HG03103 (cell line): ENCODE data around the gene B4GALT2.

Source experiments
- ATAC-seq: cut with Tn5 transposase; IDR thresholded peaks from one replicate; pipeline ENCODE4 v1.9.1; 2021; ENCODE audit warnings: low read depth; ENCODE audit not compliant: unreplicated experiment

B4GALT2 gene

DNA sequence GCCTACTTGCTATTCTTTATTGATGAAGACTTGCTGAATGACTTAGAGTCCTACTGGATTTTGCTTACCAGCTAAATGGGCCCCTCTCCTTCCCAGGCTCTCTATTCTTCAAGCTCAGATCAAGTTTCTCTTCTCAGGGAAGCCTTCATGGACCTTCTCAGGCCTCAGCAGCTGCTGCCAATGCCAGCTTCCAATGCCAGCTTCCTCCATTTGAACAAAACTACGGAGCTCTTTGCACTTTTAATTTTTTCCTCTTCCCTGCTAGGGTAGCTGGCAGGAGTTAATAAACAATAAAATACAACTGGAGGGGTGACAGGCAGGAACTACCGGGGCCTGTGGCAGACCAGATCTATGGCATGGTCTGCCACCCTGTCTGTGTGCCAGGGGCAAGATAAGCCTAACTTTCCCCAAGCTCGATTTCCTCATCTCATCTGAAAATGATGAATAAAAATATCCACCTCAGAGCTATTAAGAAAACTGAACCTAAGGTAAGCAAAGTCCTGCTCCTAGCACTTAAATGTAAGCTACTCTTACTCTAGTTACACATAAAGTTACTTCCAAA lies 33.3 kb upstream of the B4GALT2 start:
- ATAC-seq = no peak

DNA sequence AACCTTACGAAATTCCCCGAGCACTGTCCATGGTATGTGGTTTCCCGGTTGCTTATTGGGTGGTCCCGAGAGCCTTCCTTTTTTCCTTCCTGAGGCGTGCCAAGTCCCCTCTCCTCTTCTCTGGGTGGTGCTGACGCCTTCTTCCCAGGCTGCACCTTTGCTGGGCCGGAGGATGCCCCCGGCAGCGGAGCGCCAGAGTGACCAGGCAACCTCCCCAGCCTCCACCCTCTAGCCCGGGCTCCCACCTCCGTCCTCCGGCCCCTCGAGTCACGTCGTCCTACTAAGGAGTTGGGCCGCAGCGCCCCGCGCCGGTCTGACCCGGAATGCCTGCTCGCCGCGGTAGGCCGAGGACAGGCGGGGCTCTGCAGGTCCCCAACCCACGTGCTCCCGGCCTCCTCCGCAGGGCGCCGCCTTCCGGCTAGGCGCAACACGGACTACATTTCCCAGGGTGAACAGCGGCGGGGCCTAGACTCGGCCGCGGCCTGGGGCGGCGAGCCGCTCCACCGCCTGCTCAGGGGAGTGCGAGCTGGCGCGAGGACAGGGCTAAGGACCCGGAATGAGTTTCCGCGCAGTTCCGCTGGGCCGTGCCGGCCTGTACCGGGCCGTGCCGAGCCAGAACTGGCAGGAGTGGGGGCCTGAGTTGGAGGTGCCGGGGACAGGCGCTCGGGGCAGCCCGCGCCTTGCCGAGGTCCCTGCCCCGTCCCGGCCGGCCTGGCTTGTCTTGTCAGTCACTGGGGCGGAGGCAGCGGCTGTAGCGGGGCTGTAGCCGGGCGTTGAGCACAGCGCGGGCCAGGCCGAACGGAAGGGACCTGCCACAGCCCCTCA lies 32.6 kb upstream of the B4GALT2 start, which contains the start of gene IPO13:
TSS of gene IPO13 (plus strand) at position 715 of the 825 bp plus-strand sequence. CDS start 651 bp downstream, outside the sequence.
- peak; percentile 86 for ATAC-seq

DNA sequence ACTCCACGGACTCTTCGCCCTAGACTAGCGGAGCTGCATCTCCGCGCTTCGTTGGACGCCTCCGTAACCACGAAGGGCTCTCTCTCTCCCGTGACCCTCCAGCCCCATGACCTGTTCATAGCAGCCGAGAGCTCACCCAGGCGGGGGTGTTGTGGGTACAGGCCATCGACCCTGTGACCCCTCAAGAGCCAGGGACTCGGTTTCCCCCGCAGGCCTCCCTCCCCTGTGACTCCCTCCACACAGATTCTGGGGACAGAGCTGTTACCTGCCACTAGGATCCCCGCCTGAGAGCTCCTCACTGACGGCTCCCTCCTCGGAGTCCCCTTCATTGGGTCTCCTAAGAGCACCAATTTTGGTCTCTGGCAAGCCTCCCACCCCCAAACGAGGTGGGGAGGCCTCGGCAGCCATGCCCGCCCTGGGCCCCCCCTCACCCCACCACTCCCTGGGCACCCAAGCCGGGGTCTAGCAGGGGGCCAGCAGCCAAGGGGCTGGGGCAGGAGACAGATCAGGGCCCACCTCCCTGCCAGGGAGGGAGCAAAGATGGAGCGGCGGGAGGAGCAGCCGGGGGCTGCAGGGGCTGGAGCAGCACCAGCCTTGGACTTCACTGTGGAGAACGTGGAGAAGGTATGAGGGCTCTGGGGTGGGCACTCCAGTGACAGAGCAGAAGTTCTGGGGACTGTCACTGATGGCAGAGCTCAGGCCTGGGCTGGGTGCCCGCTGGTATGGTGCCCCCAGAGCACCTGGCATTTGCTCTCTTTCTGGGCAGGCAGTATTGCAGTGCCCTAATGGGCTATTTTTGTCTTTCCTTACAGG lies 31.7 kb upstream of the B4GALT2 start:
- peak; percentile 6 for ATAC-seq

DNA sequence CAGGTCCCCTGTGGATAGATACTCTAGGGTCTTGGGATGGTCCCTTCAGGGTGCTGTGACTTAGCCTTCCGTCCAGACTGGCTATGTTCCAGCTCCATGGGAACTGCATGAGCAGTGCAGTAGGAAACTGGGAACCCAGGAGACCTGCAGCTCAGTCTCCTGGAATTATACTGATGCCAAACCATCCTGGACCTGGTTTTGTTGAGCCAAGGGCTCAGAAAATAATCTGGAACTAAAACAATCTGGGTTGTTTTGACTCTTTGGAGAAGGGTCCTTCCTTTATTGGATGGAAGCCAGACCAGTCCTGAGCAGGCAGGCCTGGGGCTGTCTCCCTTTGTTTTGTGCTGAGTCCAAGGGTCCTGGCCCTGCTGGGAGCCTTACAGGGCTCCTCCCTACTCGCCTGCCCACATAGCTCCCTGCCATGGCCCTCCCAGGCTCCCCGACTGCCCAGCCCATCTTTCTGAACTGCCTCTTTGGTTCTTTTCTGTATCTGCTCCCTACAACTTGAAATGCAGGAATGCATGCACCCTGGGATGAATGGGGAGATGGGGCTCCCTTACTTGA lies 31.1 kb upstream of the B4GALT2 start:
- no peak for ATAC-seq

DNA sequence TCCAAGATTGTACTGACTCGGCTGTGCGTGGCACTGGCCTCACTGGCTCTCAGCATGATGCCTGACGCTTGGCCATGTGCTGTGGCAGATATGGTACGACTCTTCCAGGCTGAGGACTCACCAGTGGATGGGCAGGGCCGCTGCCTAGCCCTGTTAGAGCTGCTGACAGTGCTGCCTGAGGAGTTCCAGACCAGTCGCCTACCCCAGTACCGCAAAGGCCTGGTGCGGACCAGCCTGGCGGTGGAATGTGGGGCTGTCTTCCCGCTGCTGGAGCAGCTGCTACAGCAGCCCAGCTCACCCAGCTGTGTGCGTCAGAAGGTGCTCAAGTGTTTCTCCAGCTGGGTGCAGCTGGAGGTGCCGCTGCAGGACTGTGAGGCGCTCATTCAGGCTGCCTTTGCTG lies 29.3 kb upstream of the B4GALT2 start:
- no peak for ATAC-seq

DNA sequence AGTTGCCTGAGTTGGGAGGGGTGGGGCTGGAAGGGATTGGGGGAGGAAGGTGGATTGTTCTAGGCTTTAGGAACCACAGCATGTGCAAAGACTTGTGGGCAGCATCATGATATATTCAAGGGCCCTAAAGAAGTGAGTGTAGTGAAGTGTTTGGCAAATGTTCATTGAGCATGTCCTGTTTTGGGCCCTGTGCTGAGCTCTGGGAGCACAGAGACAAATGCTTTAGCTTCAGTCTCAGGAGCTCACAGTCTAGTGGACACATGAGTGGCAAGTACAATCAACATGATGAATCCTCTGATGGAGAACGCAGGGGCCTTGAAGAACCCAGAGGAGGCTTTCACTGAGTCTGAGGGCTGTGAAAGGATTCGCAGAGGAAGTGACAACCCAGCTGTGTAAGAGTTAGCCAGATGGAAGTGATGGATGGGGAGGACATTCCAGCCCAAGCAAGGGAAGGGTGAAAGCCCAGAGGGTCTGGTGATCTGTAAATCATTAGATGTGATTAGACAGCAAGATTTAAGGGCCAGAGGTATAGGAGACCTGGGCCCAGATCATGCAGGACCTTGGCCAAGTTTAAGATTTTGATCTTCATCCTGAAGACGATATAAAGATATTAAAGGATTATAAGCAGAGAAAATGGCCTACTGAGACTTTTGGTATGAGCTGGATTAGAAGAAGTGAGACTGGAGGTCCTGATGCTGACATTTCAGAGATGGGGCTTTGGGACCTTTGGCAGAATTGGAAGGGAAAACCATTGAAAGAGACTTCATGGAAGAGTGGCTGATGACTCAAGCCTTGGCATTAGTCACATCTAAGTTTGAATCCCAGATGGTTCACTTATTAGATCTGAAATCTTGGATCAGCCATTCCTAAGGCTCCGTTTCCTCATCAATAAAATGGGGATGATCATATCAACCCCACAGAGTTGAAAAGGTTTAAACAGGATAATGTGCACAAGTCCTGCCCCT lies 27.7 kb upstream of the B4GALT2 start:
- no peak for ATAC-seq

DNA sequence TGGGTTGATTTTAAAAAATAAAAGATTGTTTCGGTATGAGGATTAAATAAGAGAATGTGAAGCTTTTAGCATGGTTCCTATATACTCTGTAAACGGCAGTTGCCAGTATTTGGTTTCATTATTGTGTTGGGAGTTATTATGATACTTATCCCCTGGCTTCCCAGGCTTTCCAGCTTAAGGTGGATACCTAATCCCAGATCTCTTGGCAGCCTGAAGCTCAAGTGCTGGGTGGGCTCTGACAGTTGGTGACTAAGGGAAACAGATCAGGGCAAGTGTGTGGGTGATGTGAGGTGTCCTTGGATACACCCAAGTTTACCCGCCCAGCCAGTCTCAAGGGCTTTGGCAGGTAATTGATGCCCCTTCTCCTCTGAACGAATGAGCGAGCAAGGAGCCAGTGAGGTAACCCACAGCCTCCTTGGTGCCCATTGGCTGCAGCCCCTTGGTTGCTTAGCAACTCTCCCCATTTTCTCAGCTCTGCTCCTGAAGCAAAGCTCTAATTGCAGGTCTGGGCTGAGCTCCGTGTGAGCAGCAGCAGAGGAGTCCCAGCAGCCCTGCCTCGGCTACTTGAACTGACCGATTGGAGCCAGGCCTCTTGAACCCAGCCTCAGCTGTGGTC lies 26.2 kb upstream of the B4GALT2 start:
- no peak for ATAC-seq

DNA sequence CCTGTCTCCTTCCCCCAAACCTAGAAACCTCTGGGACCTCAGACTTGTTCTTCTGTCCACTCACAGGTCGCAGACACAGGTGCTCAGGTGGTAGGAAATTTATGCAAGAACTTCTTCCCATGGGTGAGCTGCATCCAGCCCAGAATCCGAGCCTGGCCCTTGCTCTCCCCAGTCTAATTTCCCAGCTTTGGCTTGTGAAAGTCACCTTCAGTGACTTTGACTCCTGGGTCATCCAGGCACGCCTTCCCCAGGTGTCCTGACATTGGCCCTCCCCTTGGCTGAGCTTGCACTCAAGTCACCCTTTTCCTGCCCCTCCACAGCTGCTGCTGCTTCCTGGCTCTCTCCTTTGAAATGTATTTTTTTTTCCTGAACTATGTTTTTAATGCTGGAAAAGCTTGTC lies 25.6 kb upstream of the B4GALT2 start:
- ATAC-seq = no peak

DNA sequence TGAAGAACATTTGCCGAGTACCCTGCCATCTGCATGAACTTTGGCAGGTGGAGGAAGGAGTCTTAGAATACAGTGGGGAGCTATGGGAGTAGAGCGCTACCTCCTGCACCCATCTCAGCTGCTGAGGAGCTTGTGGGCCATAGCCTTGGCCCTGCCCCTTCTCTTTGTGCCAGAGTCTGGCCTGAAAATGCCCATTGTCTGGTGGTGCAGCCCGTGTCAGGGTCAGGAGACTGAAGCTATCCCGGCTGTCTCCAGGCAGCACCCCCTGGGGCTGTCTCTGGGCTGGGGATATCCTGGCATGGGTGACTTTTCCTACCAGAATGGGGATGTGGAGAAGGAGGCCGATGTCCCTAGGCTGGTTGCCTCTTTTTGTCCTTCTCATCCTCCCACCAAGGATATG lies 25.0 kb upstream of the B4GALT2 start:
- ATAC-seq = no peak

DNA sequence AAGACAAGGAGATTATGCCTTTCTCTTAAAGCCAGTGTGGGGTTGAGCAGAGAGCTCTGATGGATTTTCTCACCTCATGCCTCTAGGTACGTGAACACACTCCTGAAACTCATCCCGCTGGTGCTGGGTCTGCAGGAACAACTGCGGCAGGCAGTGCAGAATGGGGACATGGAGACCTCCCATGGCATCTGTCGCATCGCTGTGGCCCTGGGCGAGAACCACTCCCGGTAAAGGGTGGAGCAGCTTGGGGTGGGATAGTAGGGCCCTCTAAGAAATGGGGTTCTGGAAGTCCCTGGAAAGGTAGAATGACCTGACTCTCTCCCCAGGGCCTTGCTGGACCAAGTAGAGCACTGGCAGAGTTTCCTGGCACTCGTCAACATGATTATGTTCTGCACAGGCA lies 22.8 kb upstream of the B4GALT2 start:
- ATAC-seq = no peak

DNA sequence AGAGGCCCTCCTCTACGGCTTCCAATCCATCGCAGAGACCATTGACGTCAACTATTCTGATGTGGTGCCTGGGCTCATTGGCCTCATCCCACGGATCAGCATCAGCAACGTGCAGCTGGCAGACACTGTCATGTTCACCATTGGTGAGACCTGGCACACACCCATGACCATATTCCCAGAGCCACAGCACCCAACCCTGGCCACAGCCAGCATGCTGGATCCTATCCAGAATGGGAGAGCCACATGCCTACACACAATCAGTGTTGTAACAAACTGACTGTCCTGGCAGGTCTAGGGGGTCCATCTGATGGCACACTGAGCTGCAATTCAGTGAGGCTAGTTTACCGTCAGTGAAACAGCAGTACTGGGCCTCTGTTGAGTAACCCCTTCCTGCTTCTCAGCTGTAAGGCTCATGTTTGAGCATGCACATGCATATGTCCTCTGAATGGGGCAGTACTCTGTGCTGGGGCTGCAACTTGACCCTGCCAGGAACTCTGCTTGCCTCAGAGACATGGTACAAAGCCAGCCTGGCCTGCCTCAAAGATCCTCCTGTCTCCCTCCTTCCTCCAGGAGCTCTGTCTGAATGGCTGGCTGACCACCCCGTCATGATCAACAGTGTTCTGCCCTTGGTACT lies 21.5 kb upstream of the B4GALT2 start:
- ATAC-seq = no peak

DNA sequence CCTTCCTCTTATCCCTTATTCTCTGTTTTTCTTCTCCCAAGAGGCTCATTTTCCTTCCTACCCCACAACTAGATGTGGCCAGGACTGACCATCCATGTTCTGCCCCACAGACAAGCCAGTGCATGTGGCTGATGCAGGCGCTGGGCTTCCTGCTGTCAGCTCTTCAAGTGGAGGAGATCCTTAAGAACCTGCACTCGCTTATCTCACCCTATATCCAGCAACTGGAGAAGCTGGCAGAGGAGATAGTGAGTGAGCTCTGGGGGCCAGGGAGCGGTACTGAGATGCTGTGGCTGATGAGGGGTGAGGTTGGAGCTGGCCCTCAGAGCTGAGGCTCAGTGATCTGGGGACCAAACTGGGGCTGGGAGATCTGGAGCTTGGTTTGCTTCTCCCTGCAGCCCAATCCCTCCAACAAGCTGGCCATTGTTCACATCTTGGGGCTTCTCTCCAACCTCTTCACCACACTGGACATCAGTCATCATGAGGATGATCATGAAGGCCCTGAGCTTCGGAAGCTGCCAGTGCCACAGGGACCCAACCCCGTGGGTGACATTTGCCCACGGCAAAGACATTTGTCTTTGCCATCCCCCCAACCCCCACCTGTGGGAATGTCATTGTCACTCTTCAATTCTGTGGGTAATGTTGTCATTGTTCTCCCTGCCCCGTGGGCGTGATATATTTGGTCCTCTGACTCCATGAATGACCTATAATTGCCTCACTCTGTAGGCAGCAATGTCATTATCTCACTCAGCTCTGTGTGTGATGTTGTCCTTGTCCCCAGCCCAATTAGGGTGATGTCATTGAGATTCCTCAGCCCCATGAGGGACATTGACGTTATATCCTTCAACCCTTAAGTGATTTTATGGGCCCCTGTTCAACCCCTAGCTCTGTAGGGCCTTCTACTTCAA lies 20.4 kb upstream of the B4GALT2 start:
- ATAC-seq = no peak

DNA sequence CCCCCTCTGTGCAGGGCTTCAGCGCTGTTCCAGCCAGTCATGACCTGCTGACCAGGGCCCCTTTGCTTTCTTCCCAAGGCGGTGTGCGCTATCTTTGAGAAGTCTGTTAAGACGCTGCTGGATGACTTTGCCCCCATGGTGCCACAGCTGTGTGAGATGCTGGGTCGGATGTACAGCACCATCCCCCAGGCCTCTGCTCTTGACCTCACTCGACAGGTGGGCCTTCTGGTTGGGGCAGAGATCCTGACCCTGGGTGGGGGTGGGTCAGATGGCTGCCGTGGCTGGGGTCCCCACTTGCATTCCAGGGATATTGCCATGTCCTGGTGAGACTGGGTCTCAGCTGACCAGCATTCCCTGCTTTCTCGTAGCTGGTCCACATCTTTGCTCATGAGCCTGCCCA lies 18.2 kb upstream of the B4GALT2 start:
- no peak for ATAC-seq

DNA sequence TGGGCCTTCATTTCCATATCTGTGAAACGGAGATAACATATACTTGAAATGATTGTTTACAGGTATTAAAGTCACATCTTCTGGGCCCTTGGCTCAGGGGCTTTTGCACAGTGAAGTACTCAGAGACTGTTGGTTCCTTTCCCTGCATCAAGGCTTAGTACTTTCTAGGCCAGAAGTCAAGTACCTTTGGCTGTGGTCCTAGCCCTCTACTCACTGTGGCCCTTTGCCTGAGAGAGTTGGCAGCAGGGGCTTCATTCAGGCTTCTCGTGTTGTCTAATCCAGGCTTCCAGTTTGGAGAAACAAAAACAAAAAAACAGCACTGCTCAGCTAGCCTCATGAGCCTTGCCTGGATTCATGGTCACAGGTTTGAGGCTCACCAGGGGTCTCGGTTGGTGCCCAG lies 17.3 kb upstream of the B4GALT2 start:
- no peak for ATAC-seq

DNA sequence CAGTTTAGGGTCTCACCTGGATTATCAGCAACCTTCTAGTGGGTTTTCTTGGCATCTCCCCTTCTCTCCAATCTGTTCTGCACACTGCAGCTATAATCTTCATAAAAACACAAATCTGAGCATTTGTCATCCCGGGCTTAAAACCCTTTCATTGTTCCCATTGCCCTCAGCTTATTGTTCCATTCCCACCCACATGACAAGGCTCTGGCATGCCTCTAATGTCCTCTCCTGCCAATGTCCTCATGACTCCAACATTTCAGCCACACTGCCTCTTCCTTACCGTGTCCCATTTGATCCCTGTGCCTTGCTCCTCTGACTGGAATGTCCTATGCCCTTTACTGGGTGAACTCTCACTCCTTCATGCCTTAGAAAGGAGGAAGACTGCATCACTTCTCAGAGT lies 16.7 kb upstream of the B4GALT2 start:
- no peak for ATAC-seq

DNA sequence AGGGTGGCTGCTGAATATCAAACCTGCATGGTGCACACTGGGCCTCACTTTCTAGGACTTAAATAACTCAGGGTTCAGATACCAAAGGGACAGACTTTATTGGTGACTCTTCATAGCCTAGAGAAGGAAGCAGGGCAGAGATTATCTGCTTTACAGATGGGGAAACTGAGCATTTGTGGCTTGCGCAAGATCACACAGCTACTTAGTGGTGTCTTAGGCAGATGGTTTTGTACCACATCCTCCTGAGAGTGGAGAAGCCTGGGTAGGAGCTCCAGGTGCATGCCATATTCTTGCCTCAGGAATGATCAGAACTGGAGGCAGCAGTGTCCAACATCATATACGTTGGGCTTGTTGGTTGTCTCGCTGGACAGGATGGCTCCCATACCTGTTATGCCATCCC lies 16.0 kb upstream of the B4GALT2 start:
- ATAC-seq = no peak

DNA sequence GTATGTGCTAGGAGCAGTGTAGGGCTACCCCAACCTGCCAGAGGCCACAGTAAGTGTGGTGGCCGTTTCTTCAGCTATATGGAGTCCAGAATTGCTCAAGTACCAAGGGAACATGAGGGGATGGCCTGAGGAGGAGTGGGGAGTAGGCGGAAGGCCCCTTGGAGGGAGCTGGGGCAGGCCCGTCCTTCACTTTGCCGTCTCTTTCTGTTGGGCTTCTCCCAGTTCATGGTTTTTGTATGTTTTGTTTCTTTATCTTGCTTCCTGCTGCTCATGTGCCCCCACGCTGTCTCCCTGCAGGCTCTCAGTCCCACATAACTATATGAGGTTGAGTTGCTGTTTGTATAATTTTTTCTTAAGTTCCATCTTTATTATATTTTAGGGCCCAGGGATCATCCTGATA lies 15.1 kb upstream of the B4GALT2 start:
- no peak for ATAC-seq

DNA sequence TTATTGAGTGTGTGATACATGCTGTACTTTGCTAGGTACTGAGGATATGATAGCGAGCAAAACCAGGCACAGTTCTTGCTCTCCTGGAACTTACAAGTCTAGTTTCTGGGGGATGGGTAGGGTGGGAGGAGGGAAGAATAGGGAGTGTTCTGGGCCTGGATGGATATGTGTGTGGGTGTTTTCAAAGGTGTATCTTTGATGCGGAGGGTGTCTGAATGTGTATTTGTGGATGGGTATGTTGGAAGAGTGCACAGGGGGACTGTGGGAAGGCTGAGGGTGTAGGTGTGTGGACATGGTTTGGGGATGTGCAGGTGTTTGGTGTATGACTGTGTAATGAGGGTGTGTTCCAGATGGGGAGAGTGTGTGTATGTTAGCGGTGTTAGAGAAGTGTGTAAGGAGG lies 13.7 kb upstream of the B4GALT2 start:
- ATAC-seq = no peak
